Panc1 (cell line): ENCODE measurements around the gene GULP1. TPM values are rescaled to one million over a fixed set of nuclear protein-coding genes. Genes with fewer than 3 reads are reported as not detected.

Source experiments
- ATAC-seq: fragments of 200-7000 bp; cut with Tn5 transposase; 2 replicates; pipeline ENCODE4 v1.9.1; 2020; ENCODE audit warnings: mild to moderate bottlenecking, moderate library complexity
- BruUV-seq: library from RNA; stranded (reverse); fragments of 400-500 nt; replicated peaks from 2 replicates; lab custom pipeline; 2021; lab: Mats Ljungman, UMichigan
- CTCF ChIA-PET: fragments of 300-600 bp; sonication (Branson Sonifier 250); formaldehyde crosslinking; loops from one replicate; lab custom pipeline; 2022; ENCODE audit warnings: antibody characterized with exemption; lab: Charles Lee
- POLR2A ChIA-PET: fragments of 300-600 bp; sonication (Branson Sonifier 250); formaldehyde crosslinking; loops from one replicate; lab custom pipeline; 2022; ENCODE audit warnings: antibody characterized with exemption; lab: Charles Lee
- DNase-seq: peaks from one replicate; pipeline ENCODE4 v3.0.0-alpha.2; 2010; ENCODE audit warnings: low read depth, low spot score
- H3K27ac ChIP-seq: 2 replicates; pipeline ENCODE4 v1.5.1; 2011; ENCODE audit warnings: mild to moderate bottlenecking, low read length, inconsistent platforms
- H3K27me3 ChIP-seq: fragments of 200-500 bp; sonication (Bioruptor generic); 2 replicates; pipeline ENCODE4 v1.6.0; 2014; ENCODE audit warnings: low read length, inconsistent platforms; ENCODE audit not compliant: control insufficient read depth, insufficient read depth
- H3K36me3 ChIP-seq: fragments of 200-500 bp; sonication (Bioruptor generic); 2 replicates; pipeline ENCODE4 v1.5.1; 2014; ENCODE audit warnings: inconsistent platforms, mild to moderate bottlenecking, low read length, moderate library complexity; ENCODE audit not compliant: control insufficient read depth, insufficient read depth
- H3K4me1 ChIP-seq: 2 replicates; pipeline ENCODE4 v1.5.1; 2011; ENCODE audit warnings: inconsistent platforms, mild to moderate bottlenecking, low read length, moderate library complexity; ENCODE audit not compliant: control insufficient read depth, insufficient read depth
- H3K4me3 ChIP-seq, 2 experiments: 2 replicates each; pipeline ENCODE4 v1.5.1; 2011 to 2012; ENCODE audit warnings: low read depth in 2 of 2, low read length in 2 of 2, mild to moderate bottlenecking in 2 of 2, inconsistent platforms in 1 of 2, moderate library complexity in 1 of 2
- H3K9me3 ChIP-seq: fragments of 200-500 bp; sonication (Bioruptor generic); 2 replicates; pipeline ENCODE4 v1.5.1; 2014; ENCODE audit warnings: low read depth, mild to moderate bottlenecking, inconsistent platforms, low read length, moderate library complexity; ENCODE audit not compliant: control insufficient read depth, insufficient read depth
- CTCF ChIP-seq: fragments of 450-650 bp; IDR thresholded peaks from 2 replicates; pipeline ENCODE4 v1.5.1; 2017; ENCODE audit warnings: mild to moderate bottlenecking
- POLR2AphosphoS5 ChIP-seq: IDR thresholded peaks from 2 replicates; pipeline ENCODE4 v1.6.1; 2012; ENCODE audit warnings: mild to moderate bottlenecking, low read depth, low read length, moderate library complexity
- REST ChIP-seq, 2 experiments: IDR thresholded peaks; 2 replicates each; pipeline ENCODE4 v1.6.1; 2011 to 2012; ENCODE audit warnings: low read depth in 2 of 2, control low read depth in 1 of 2, low read length in 1 of 2, mild to moderate bottlenecking in 1 of 2, moderate library complexity in 1 of 2; ENCODE audit not compliant: insufficient read depth in 1 of 2
- SIN3A ChIP-seq: IDR thresholded peaks from 2 replicates; pipeline ENCODE4 v1.6.1; 2012; ENCODE audit warnings: low read depth, mild to moderate bottlenecking, low read length, moderate library complexity, borderline replicate concordance; ENCODE audit not compliant: insufficient read depth
- TCF7L2 ChIP-seq: IDR thresholded peaks from 2 replicates; pipeline ENCODE4 v1.6.1; 2011; ENCODE audit warnings: mild to moderate bottlenecking, low read depth, low read length, inconsistent platforms
- in situ Hi-C: cut with HindIII; loops from 2 replicates; pipeline ENCODE4 v1.10.0; 2016; ENCODE audit warnings: low sequenced_read_pairs, low pct_unique_long_range_greater_than_20kb
- intact Hi-C: fragments of 100-400 bp; cut with micrococcal nuclease; formaldehyde crosslinking; loops from one replicate; pipeline ENCODE4 v1.10.0; 2022; ENCODE audit not compliant: unreplicated experiment
- total RNA-seq: library from RNA; stranded (reverse); gene quantifications from one replicate; pipeline ENCODE4 v1.2.1, GENCODE V29; 2021; ENCODE audit not compliant: unreplicated experiment

Gene GULP1
- total RNA-seq, 1 experiment from 2014 or later = 51.5 TPM

DNA sequence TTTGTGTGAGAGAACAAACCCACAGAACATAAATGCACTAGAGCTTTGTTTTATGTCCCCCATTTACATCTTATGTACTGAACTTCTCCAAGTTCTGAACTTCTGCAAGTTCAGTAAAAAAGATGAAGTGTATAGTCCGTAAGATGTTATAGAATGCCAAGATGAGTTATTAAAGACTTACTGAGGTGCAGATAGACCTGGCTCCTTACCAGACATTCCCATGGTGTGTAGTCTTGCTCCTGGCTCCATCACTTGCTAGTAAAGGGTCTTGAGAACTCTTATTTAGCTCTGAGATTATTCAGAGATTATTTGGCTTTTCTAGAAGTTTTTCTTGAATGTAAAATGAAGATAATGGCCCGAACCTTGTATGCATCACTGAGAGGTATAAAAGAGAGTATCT is 16.8 kb downstream of the GULP1 start:
- intact Hi-C loops = no loop called here
- no peak for ATAC-seq
- peak overlapping the region; percentile 5; the same call in 1 of the 2 replicates for H3K27ac ChIP-seq
- TF ChIP-seq REST (IDR thresholded peaks at IDR 0.05; ENCODE audit: insufficient read depth in 1 of 2, low read depth in 2 of 2, low read length in 1 of 2) (no peak), SIN3A (no peak), CTCF (no peak), POLR2AphosphoS5 (no peak), TCF7L2 (no peak)
- no peak for DNase-seq
- H3K4me1 ChIP-seq = peaks cover 23% of the 10 kb centered on the region
- POLR2A ChIA-PET = interaction anchor here (0.7 kb wide), 1 partner anchor 115 kb away, joined by 4 read pairs; no protein-coding TSS in a partner anchor
- no peaks in the 10 kb centered on the region for H3K36me3 ChIP-seq
- no peaks in the 10 kb centered on the region; the same call in 1 of the 2 replicates for H3K9me3 ChIP-seq
- BruUV-seq = no TSS peak
- no peak overlapping the region for H3K4me3 ChIP-seq
- CTCF ChIA-PET = no interaction called here
- H3K27me3 ChIP-seq = no peaks in the 10 kb centered on the region
- in situ Hi-C loops = no loop called here

DNA sequence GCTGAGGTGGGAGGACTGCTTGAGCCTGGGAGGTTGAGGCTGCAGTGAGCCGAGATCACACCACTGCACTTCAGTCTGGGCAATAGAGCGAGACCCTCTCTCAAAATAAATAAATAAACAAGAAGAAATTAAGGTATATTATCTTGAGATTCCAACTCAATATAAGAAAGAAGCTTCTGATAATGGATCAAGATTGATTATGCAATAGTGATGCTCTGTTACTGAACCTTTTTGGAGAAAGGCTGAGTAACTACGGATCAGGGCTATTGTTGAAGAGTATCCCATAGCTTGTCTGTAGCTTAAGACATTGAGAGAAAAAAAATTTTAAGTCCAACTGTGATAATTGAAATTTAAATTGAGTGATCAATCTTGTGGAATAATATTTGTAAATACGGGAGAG is 17.7 kb downstream of the GULP1 start:
- Histone ChIP-seq H3K4me1 (peaks cover 15% of the 10 kb centered on the region), H3K4me3 (no peak overlapping the region), H3K27me3 (no peaks in the 10 kb centered on the region), H3K27ac (no peak overlapping the region), H3K36me3 (no peaks in the 10 kb centered on the region), H3K9me3 (no peaks in the 10 kb centered on the region; the same call in 1 of the 2 replicates)
- no TSS peak for BruUV-seq
- ATAC-seq (no peak), DNase-seq (no peak)
- ChIA-PET POLR2A (no interaction called here), CTCF (no interaction called here)
- intact Hi-C loops (no loop called here), in situ Hi-C loops (no loop called here)
- TF ChIP-seq TCF7L2 (no peak), POLR2AphosphoS5 (no peak), REST (IDR thresholded peaks at IDR 0.05; ENCODE audit: insufficient read depth in 1 of 2, low read depth in 2 of 2, low read length in 1 of 2) (no peak), CTCF (no peak), SIN3A (no peak)
